ENCODE results near the gene REXO1. TPM values are rescaled to one million over a fixed set of nuclear protein-coding genes. Genes with fewer than 3 reads are reported as not detected.
"Not testable (repeated sequence)": the region's sequence is repeated elsewhere in the genome, so short reads cannot be mapped to it uniquely, and the experiment has no call there.

Gene REXO1
- total and polyA plus RNA-seq, 9 donors: 4.8 to 46.7 (median 25.8) TPM

GRCh38 chr19:1799695-1800342, 48.5 kb downstream of the REXO1 start:
- no peak for DNase-seq
- H3K4me1 ChIP-seq (ENCODE audit: insufficient read depth): no peaks in the 10 kb centered on the region
- no peaks in the 10 kb centered on the region for H3K36me3 ChIP-seq
- TF ChIP-seq CTCF (IDR thresholded peaks at IDR 0.05) (no peak), POLR2A (IDR thresholded peaks at IDR 0.05) (no peak), EP300 (IDR thresholded peaks at IDR 0.05) (no peak)
- H3K9me3 ChIP-seq: no peaks in the 10 kb centered on the region
- H3K4me3 ChIP-seq: no peak overlapping the region
- WGBS, 3 donors: 78 to 85% (median 83%) methylated on average over 36 of the region's 36 CpGs
- no peak overlapping the region for H3K27ac ChIP-seq
- H3K27me3 ChIP-seq: no peaks in the 10 kb centered on the region
- intact Hi-C loops (cut with DNase I): no loop called here

- H3K27ac ChIP-seq; H3K4me1 ChIP-seq (ENCODE audit: insufficient read depth); H3K27me3 ChIP-seq; H3K4me3 ChIP-seq; H3K9me3 ChIP-seq; H3K36me3 ChIP-seq; intact Hi-C loops (cut with DNase I); DNase-seq: not testable (repeated sequence)
- WGBS, 3 donors: 91% methylated on average over 7 of the region's 7 CpGs
Measured at GRCh38 chr19:1797313-1797712, 51.0 kb downstream of the REXO1 start.

- Histone ChIP-seq H3K4me3 (no peak overlapping the region), H3K9me3 (no peaks in the 10 kb centered on the region), H3K4me1 (ENCODE audit: insufficient read depth) (no peaks in the 10 kb centered on the region), H3K36me3 (no peaks in the 10 kb centered on the region), H3K27me3 (no peaks in the 10 kb centered on the region), H3K27ac (no peak overlapping the region)
- intact Hi-C loops (cut with DNase I): no loop called here
- TF ChIP-seq POLR2A (IDR thresholded peaks at IDR 0.05) (no peak), EP300 (IDR thresholded peaks at IDR 0.05) (no peak), CTCF (IDR thresholded peaks at IDR 0.05) (no peak)
- DNase-seq: peak in 1 of 5 donors; percentile 26
- 47 to 61% (median 61%) methylated on average over 31 to 52 of the region's 52 CpGs for WGBS, 3 donors
Measured at GRCh38 chr19:1796395-1797142, 51.7 kb downstream of the REXO1 start.

- no peaks in the 10 kb centered on the region for H3K4me1 ChIP-seq (ENCODE audit: insufficient read depth)
- H3K27me3 ChIP-seq: no peaks in the 10 kb centered on the region
- no peak overlapping the region for H3K27ac ChIP-seq
- intact Hi-C loops (cut with DNase I): no loop called here
- WGBS, 3 donors: 73 to 76% (median 76%) methylated on average over 20 of the region's 20 CpGs
- TF ChIP-seq EP300 (IDR thresholded peaks at IDR 0.05) (no peak), POLR2A (IDR thresholded peaks at IDR 0.05) (no peak), CTCF (IDR thresholded peaks at IDR 0.05) (no peak)
- no peak for DNase-seq
- peaks cover 0 to 3% of the 10 kb centered on the region in 2 donors for H3K9me3 ChIP-seq
- H3K4me3 ChIP-seq: no peak overlapping the region
- H3K36me3 ChIP-seq: no peaks in the 10 kb centered on the region
Measured at GRCh38 chr19:1794424-1795172, 53.7 kb downstream of the REXO1 start.
